ENCODE measurements around the gene ATP2C2. TPM values are rescaled to one million over a fixed set of nuclear protein-coding genes. Genes with fewer than 3 reads are reported as not detected.

ATP2C2 gene
- total RNA-seq, 6 donors from 2014 or later = 36.6 to 153 (median 61.5) TPM

DNA sequence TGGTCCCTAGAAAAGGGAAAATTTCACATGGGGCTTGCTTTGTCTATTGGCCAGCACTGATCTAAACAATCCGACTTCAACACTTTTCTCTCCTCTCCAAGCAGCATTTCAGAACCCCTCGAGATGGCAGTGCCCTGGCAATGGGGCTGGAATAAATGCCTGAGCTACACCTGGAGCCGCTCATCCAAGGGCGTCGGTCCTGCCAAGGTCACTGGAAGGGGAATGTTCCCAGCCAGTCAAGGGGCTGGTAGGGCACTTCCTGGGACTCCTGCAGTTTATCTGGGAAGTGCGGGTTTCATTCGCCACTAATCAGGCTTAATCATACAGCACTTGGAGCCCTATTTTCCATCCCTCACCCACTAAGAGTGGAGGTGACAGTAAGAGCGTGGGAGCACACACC lies 119.0 kb downstream of the ATP2C2 start:
- Histone ChIP-seq H3K27ac (no peak overlapping the region), H3K9me3 (no peaks in the 10 kb centered on the region), H3K4me1 (no peaks in the 10 kb centered on the region), H3K27me3 (no peaks in the 10 kb centered on the region), H3K36me3 (peaks cover 4 to 64% (median 24%) of the 10 kb centered on the region in 4 donors), H3K4me3 (no peak overlapping the region)
- DNase-seq (peak in 1 of 2 donors; percentile 7), ATAC-seq (ENCODE audit: low FRiP score in 2 of 2) (no peak)
- TF ChIP-seq EP300 (IDR thresholded peaks at IDR 0.05) (no peak), POLR2A (IDR thresholded peaks at IDR 0.05) (no peak), POLR2AphosphoS5 (IDR thresholded peaks at IDR 0.05) (no peak)
- TF ChIP-seq, protein P1, sequence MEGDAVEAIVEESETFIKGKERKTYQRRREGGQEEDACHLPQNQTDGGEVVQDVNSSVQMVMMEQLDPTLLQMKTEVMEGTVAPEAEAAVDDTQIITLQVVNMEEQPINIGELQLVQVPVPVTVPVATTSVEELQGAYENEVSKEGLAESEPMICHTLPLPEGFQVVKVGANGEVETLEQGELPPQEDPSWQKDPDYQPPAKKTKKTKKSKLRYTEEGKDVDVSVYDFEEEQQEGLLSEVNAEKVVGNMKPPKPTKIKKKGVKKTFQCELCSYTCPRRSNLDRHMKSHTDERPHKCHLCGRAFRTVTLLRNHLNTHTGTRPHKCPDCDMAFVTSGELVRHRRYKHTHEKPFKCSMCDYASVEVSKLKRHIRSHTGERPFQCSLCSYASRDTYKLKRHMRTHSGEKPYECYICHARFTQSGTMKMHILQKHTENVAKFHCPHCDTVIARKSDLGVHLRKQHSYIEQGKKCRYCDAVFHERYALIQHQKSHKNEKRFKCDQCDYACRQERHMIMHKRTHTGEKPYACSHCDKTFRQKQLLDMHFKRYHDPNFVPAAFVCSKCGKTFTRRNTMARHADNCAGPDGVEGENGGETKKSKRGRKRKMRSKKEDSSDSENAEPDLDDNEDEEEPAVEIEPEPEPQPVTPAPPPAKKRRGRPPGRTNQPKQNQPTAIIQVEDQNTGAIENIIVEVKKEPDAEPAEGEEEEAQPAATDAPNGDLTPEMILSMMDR (IDR thresholded peaks at IDR 0.05) = no peak
- 92 to 93% methylated on average over 8 of the region's 8 CpGs for WGBS, 2 donors

DNA sequence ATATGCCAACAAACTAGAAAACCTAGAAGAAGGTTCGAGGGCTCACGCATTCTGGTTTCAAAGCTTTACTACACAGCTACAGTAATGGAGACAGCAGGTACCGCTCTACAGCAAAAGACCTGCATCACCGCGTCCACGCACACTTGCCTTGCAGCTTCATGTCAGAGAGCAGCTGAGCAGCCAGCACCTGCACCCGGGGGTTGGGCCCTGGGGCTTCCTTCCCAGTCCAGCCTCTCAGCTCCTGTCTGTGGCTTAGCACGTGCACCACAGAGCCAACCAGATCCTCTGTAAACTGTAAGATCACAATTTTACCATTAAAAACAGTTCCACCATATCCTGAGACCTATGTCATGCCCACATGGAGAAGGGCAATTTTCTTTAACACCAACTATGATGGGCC lies 120.8 kb downstream of the ATP2C2 start:
- Histone ChIP-seq H3K4me3 (no peak overlapping the region), H3K27me3 (no peaks in the 10 kb centered on the region), H3K9me3 (peaks cover 0 to 3% (median 0%) of the 10 kb centered on the region in 4 donors), H3K36me3 (peaks cover 4 to 67% (median 26%) of the 10 kb centered on the region in 4 donors), H3K4me1 (no peaks in the 10 kb centered on the region), H3K27ac (no peak overlapping the region)
- DNase-seq (peak in 1 of 2 donors; percentile 12), ATAC-seq (ENCODE audit: low FRiP score in 2 of 2) (no peak)
- TF ChIP-seq POLR2A (IDR thresholded peaks at IDR 0.05) (no peak), EP300 (IDR thresholded peaks at IDR 0.05) (no peak), POLR2AphosphoS5 (IDR thresholded peaks at IDR 0.05) (no peak)
- TF ChIP-seq, protein P1 (IDR thresholded peaks at IDR 0.05) = no peak
- WGBS, 2 donors = 84% methylated on average over 7 to 8 of the region's 8 CpGs

- Histone ChIP-seq H3K4me3 (no peak overlapping the region), H3K9me3 (peaks cover 0 to 3% (median 0%) of the 10 kb centered on the region in 4 donors), H3K27ac (no peak overlapping the region), H3K4me1 (no peaks in the 10 kb centered on the region), H3K36me3 (peaks cover 12 to 61% (median 28%) of the 10 kb centered on the region in 4 donors), H3K27me3 (no peaks in the 10 kb centered on the region)
- no peak for TF ChIP-seq POLR2A (IDR thresholded peaks at IDR 0.05)
- TF ChIP-seq POLR2AphosphoS5 (IDR thresholded peaks at IDR 0.05) = no peak
- TF ChIP-seq, protein P1 (IDR thresholded peaks at IDR 0.05) = no peak
- TF ChIP-seq EP300 (IDR thresholded peaks at IDR 0.05) = no peak
- ATAC-seq (ENCODE audit: low FRiP score in 2 of 2) (no peak), DNase-seq (peak in 1 of 2 donors; percentile 1)
- 96 to 98% methylated on average over 11 of the region's 11 CpGs for WGBS, 2 donors
Observed at GRCh38 chr16:84495506-84495905, 127.2 kb downstream of the ATP2C2 start.

GRCh38 chr16:84496991-84497390 lies 128.7 kb downstream of the ATP2C2 start:
- H3K4me1 ChIP-seq = no peaks in the 10 kb centered on the region
- H3K27me3 ChIP-seq = no peaks in the 10 kb centered on the region
- ATAC-seq (ENCODE audit: low FRiP score in 2 of 2) = no peak
- WGBS, 2 donors = 93 to 97% methylated on average over 3 of the region's 3 CpGs
- TF ChIP-seq EP300 (IDR thresholded peaks at IDR 0.05) = no peak
- TF ChIP-seq, protein P1 (IDR thresholded peaks at IDR 0.05) = no peak
- TF ChIP-seq POLR2AphosphoS5 (IDR thresholded peaks at IDR 0.05) = no peak
- no peak for TF ChIP-seq POLR2A (IDR thresholded peaks at IDR 0.05)
- H3K9me3 ChIP-seq = peaks cover 0 to 3% (median 0%) of the 10 kb centered on the region in 4 donors
- no peak overlapping the region for H3K27ac ChIP-seq
- DNase-seq = peak in 1 of 2 donors; percentile 6
- no peak overlapping the region for H3K4me3 ChIP-seq
- H3K36me3 ChIP-seq = peaks cover 12 to 57% (median 28%) of the 10 kb centered on the region in 4 donors
